Measurements from ENCODE around the gene MYH7B. TPM values are rescaled to one million over a fixed set of nuclear protein-coding genes. Genes with fewer than 3 reads are reported as not detected.

MYH7B gene
- total RNA-seq, 1 experiment from 2014 or later, result 0.22 TPM

DNA sequence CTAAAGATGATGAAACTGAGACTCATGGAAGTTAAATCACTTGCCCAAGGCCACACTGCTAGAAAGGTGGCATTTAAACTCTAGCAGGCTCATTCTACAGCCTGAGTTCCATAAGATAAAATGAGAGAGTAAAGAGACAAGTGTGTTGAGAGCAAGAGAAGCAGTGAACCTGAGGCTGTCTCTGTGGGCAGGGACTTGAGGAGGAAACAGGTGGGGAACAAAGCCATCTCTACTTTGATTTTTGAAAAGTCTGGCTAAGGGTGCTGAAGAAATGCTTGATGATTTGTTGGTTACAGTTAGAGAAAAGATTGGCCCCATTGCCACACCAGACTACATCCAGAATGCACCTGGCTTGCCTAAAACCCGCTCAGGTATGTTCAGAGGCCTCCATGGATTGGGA is 29.1 kb upstream of the MYH7B start:
- Histone ChIP-seq H3K9ac (ENCODE audit: extremely low read depth, insufficient read length, low read length) (no peak overlapping the region), H3K23ac (ENCODE audit: insufficient read length, low read depth, low read length) (no peak overlapping the region), H3K4ac (ENCODE audit: low read depth, low read length) (no peak overlapping the region), H4K5ac (ENCODE audit: insufficient read length, low read depth, low read length) (no peak overlapping the region), H3K27me3 (ENCODE audit: insufficient read depth, low read length) (no peaks in the 10 kb centered on the region), H3K4me2 (ENCODE audit: insufficient read depth, insufficient read length, low read length) (no peak overlapping the region), H3K4me1 (ENCODE audit: insufficient read depth, low read length) (no peaks in the 10 kb centered on the region), H3K18ac (ENCODE audit: insufficient read length, low read depth, low read length) (no peak overlapping the region), H3K79me1 (ENCODE audit: insufficient read depth, low read depth, low read length, poor library complexity, severe bottlenecking) (no peaks in the 10 kb centered on the region), H3K56ac (ENCODE audit: insufficient read length, low read depth, low read length) (no peak overlapping the region), H4K8ac (replicated peaks; ENCODE audit: insufficient read length, low read depth, low read length) (no peak overlapping the region), H2BK20ac (ENCODE audit: low read depth, low read length, poor library complexity, severe bottlenecking) (no peak overlapping the region), H4K20me1 (ENCODE audit: control insufficient read depth, insufficient read depth, insufficient read length) (no peaks in the 10 kb centered on the region), H3K27ac (ENCODE audit: insufficient read length, low read depth, low read length) (no peak overlapping the region), H3K14ac (ENCODE audit: insufficient read depth, low read length) (no peak overlapping the region), H2AFZ (ENCODE audit: low read length) (no peak overlapping the region), H4K91ac (ENCODE audit: insufficient read length, low read depth, low read length) (no peak overlapping the region), H2AK5ac (ENCODE audit: insufficient read length, low read length) (no peak overlapping the region), H3T11ph (ENCODE audit: low read length) (no peak overlapping the region), H3K79me2 (ENCODE audit: insufficient read depth, low read length) (no peaks in the 10 kb centered on the region), H2BK12ac (ENCODE audit: insufficient read length, low read depth, low read length) (no peak overlapping the region), H3K23me2 (ENCODE audit: insufficient read length, low read depth, low read length, poor library complexity, severe bottlenecking) (no peaks in the 10 kb centered on the region), H2BK120ac (ENCODE audit: low read depth, low read length, poor library complexity, severe bottlenecking) (no peak overlapping the region), H2BK15ac (ENCODE audit: low read depth, low read length) (no peak overlapping the region), H2BK5ac (ENCODE audit: insufficient read length, low read length) (no peak overlapping the region), H3K9me3 (ENCODE audit: control insufficient read depth, low read depth, low read length) (no peaks in the 10 kb centered on the region)
- peaks cover 17 to 55% (median 19%) of the 10 kb centered on the region in 3 experiments; a peak in 6 of 7 replicates for H3K36me3 Mint-ChIP-seq (ENCODE audit: insufficient read depth in 1 of 3, low read depth in 3 of 3)
- peak overlapping the region in 1 of 3 experiments; percentile 40; a peak in 1 of 7 replicates for H3K27ac Mint-ChIP-seq
- no CpG with 5 or more reads among the region's 1 CpG for WGBS (ENCODE audit: extremely low coverage, insufficient read length, low lambda C conversion rate)
- no peak for DNase-seq
- no peak for TF ChIP-seq CTCF (conservative IDR thresholded peaks at IDR 0.05)
- no peaks in the 10 kb centered on the region for H3K27me3 Mint-ChIP-seq (ENCODE audit: low read depth)
- H3K9me3 Mint-ChIP-seq, result no peaks in the 10 kb centered on the region
- no peaks in the 10 kb centered on the region for H3K4me1 Mint-ChIP-seq
- no peak overlapping the region for H3K4me3 Mint-ChIP-seq
